Posterior vena cava (tissue), 2 donors: ENCODE data around the gene RFT1. TPM values are rescaled to one million over a fixed set of nuclear protein-coding genes. Genes with fewer than 3 reads are reported as not detected.

Source experiments
- DNase-seq: peaks from one replicate; pipeline ENCODE4 v3.0.0-alpha.2; 2020; ENCODE audit warnings: low spot score
- intact Hi-C, 2 donors: fragments of 100-400 bp; cut with DNase I; formaldehyde crosslinking; loops; one replicate each; pipeline versions ENCODE4 v1.14.1 to v1.14.2; 2022 to 2023
- total RNA-seq, 2 donors: library from RNA; stranded (reverse); fragmentation: NEBNext Ultra II Directional; extraction: Animal tissue kit (Norgen Biotek cat#: 25700); gene quantifications; one replicate each; pipeline ENCODE4 v1.2.1, GENCODE V29; 2021
- donor health status: DM: yes; HTN: yes; CAD: no.
- donor health status: DM: yes; HTN: yes; CAD: no.

RFT1 gene
- total RNA-seq, 2 donors from 2014 or later: 13.6 to 15.7 TPM

DNA sequence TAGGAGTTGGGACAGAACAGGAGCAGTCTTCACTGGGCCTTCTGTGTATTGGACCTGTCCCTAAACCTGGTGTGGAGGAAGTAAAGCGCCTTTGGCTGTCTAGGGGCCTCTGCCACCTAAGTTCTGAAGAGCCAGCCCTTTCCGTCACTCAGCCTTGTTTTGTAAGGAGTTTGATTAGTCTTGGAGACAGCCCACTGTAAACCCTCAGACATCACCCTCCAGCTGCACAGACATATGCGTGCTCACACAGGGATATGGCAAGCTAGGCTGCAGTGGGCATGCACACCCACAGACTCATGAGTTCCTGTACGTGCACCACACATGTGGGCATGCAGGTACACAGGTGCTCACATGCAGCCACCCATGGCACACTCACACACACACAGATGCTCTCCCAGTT is 36.0 kb upstream of the RFT1 start:
- DNase-seq: no peak
- intact Hi-C loops: no loop called here

DNA sequence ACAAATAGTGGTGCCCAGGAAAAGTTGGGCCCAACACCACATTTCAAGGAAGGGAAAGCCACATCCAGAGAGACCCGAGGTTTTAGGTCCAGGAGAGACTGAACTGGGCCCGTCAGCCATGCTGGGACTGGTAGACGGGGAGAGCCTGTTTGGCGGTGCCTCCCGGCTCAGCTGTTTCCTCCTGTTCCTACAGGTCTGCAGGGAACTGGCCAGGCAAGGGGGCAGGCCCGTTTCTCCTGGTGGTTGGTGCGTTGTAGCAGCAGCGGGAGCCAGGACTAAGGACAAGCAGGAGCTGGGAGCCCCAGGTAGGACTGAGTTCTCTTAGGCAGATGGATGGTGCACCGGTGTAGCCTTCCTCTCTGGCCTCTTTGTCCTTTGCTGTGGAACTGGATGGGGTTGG is 34.7 kb upstream of the RFT1 start:
- DNase-seq: no peak
- intact Hi-C loops: no loop called here

DNA sequence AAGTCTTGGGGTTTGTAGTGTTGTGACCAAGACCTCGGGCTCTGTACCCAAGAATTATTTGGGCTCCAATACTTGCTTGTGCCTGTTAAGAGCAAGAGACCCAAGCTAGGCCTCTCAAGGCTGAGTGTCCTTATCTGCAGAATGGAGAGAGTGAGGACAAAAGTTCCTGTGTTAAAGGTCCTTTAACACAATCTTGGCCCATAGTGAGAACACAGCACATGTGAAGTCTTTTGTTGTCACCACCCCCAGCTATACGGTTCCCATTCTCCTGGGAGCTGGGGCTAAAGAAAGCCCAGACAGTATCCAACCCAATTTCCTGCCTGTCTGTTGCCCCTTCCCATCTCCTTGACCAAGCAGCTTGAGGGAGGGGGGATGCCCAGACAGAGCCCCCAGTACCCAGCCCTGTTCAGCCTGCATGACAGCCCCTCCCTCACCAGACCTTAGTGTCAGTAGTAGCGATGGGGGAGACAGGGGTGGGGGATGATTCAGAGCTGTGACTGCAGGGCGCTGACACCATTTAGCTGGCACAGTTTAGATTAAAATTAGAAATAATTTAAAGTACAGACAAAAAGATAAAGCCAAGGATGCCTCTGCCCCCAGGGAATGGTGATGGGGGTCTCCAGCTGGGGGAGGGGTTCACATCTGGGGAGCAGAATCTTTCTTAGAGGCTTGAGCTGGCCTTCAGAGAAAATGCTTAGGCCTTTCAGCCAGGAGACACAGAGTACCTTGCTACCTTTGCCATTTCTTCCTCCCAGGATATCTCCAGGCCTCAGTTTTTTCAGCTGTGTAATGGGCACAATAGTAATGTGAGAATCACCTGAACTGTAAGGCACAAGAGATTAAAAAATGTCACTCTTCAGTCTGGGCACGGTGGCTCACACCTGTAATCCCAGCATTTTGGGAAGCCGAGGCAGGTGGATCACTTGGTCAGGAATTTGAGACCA is 33.5 kb upstream of the RFT1 start:
- intact Hi-C loops: no loop called here

DNA sequence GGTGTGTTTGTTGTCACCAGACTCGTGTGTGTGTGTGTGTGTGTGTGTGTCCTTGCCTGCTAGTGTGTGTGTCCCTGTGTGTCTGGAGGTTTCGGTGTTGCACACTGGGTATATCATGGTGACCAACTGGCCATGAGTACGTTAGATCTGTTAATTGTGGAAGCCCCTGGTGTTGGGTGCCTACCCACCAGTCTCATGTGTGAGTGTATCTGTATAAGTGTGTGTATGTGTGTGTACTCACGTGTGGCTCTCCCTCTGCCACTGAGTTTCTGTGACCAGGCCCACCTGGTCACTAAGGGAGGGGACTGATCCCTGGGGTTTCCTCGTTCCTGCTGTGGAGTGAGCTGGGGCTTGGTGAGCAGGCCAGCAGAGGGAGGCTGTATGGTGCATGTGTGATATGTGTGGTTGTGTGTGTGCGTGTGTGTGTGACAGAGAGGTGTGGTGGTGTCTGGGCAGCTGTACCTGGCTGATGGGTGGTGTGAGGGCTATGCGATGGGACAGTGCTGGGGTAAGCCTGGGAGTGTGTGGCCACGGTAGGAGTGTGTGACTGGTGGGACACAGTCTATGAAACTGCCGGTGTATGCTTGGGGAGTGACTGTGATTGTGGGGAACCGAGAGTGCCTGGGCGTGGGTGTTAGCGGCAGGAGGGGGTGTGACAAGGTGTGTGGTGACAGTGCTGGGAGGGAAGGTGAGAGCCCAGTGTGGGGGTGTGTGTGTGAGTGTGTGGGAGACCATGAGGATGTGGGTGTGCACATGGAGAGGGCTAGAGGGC is 32.6 kb upstream of the RFT1 start:
- DNase-seq: no peak
- intact Hi-C loops: no loop called here

More for the DNA sequence above, 33.5 kb upstream of the RFT1 start:
- no peak for DNase-seq

DNA sequence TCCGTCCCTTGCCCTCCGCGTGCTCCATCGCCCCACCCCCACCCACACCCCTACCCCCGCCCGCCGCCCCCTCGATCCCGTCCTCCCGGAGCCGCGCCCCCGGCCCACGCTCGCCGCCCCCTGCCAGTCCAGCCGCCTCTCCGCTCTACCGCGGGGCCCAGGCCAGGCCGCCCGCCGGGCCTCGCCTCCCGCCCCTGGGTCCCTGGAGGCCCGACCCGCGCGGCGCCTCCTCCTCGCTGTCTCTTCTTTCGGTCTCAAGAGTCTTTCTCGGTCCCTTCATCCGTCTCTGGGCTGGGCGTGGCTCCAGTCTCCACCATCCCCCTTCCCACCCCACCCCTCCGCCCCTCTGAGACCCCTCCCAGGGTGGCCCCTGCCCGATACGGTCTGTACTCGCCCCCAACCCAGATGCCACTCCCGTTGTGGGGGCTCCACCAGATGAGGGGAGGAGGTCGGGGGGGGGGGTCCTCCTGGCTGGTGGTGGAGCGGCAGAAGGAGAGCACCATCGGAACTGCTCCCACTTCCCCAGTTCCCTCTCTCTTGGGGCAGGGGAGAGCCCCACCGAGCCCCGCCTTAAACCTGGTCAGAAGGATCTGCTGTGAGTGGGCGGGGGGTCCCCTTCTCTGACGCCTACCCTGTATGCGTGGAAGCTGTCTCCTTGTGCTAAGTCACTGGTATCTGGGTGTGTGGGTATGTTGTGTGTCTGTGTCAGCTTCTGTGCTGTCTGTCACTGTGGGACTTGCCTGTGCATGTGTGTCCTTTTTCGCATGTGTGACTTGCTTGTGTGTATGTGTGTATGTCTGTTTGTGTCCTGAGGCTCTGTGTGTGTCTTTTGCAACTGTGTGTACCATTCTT is 31.8 kb upstream of the RFT1 start:
- no peak for DNase-seq
- intact Hi-C loops: no loop called here

DNA sequence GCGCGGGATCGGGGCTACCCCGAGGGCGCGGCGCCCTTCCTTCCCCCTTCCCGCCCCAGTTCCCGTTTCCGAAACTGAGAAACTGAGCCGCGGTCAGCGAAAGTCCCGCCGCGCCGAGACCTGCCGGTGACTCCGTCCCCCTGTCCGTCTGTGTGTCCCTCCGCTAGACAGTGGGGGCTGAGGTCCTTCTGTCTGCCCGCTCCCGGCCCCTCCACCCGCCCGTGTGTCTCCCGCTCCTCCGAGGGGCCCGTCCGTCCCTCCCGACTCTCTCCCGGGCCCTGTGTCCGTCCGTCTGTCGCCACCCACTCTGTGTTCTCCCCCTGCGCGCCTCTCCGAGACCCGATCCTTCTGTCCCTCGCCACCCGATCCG is 31.2 kb upstream of the RFT1 start:
- intact Hi-C loops: no loop called here
- DNase-seq: peak; percentile 87

DNA sequence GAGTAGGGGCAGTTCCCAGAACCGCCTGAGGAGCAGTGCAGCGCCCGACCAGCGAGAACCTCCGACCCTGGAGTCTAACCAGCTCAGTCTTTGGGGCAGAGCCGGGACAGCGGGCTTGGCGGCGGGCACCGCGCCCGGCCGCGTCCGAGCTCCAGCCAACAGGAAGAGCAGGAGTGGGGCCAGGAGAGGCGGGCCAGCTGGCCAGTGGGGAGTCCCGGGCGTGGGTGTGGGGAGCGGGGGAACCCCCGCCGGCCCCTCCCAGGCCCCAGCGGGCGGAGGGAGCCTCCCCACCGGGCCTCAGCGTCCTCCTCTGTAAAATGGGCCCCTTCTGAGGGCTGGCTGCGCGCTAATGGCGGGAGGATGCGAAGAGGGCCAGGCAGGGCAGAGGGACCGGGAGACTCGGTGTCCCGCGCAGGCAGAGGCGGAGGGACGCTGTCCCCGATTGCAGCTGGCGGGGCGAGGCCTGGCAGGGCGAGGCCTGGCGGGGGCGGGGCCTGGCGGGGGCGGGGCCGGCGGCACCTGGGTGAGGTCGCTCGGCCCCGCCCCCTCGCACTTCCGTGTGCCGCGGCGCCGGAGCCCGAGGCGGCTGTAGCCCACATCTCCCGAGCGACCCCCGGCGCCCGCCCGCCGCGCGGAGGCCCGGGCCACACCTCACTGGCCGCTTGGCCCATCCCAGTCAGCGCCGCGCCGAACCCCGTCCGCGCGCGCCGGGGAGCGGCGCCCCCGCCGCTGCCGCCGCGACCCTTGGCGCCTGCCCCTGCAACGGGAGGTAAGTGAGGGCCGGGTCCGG is 30.6 kb upstream of the RFT1 start, which contains the start of gene PRKCD:
PRKCD (plus strand) TSS at position 550 of the 790 bp plus-strand sequence. CDS start 17,214 bp downstream, outside the sequence.
- peak; percentile 95 for DNase-seq
- intact Hi-C loops: no loop called here

DNA sequence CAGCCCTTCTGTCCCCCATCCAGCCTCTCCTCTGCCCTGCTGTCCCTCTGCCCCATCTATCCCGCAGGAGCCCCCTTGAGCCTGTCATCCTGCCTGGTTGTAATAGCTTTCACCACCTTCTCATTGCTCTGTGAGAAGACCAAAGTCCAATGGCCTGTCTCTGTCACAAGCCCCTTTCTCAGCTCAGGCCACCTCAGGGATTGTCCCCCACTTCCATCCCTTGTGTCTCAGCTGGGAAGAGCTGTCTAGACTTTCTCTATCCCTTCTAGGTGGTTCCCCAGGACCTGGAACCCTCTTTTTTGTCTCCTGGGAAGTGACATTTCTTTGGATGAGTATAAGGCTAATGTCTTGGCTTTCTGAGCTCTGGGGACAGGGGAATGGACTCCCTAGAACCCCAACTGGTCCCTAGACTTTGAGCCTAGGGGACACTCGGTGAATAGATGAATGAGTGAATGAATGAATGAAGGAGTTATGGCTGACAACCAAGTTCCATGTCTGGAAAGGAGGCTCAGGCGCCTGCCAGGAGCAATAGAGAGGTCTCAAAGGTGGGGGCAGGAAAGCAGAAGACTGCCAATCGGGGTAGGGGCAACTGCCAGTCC is 29.9 kb upstream of the RFT1 start:
- no peak for DNase-seq
- intact Hi-C loops: no loop called here

DNA sequence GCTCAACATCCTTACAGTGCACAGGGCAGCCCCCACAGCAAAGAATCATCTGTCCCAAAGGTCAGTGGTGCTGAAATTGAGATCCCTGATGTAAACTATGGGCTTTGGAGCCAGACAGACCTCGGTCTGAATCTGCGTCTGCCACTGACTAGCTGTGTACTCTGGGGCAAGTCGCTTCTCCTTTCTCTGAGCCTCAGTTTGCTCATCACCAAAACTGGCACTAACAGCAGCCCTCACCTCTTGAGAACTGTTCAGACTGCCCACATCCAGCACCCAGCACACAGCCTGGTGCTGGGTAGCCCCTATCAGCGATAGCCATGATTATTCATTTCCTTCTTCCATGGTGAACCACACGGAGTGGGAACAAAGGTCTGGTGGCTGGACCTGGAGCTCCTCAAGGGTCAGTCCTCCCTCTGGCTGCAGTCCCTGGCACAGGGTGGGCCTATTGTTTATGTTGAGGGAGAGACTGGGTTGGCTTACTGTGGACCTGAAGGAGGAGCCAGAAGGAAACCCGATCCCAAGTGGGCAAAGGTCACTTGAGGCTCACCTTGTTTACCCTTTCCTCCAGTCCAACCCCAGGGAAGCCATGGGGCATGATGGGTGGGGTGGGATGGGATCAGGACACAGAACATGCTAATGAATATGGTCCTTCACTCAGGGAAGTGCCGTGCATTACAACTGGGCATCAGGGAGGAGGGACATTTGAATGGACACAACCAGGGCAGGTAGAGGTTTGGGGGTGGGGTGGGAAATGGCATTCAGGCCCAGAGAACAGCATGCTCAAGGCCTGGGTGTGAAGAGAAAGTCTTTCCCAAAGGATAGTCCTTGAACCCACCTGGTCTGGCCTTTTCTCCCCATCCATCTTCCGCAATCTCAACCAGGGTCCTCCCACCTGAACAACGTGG is 29.2 kb upstream of the RFT1 start:
- intact Hi-C loops: no loop called here
- DNase-seq: no peak

DNA sequence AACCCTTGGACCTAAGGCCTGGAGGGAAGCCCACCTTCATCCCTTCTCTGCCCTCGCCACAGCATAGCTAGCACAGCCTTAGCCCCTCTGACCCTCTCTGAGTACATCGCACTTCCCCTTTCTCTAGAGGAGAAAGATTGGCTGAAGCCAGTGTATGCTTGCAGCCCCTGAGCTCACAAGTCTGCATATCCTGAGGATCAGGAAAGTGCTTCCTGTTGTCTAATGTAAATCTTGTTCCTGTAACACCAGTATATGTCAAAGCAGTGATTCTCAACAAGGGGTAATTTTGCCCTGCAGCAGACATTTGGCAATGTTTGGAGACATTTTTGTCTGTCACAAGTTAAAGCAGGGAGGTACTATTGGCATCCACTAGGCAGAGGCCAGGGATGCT is 28.5 kb upstream of the RFT1 start:
- DNase-seq: no peak
- intact Hi-C loops: no loop called here

DNA sequence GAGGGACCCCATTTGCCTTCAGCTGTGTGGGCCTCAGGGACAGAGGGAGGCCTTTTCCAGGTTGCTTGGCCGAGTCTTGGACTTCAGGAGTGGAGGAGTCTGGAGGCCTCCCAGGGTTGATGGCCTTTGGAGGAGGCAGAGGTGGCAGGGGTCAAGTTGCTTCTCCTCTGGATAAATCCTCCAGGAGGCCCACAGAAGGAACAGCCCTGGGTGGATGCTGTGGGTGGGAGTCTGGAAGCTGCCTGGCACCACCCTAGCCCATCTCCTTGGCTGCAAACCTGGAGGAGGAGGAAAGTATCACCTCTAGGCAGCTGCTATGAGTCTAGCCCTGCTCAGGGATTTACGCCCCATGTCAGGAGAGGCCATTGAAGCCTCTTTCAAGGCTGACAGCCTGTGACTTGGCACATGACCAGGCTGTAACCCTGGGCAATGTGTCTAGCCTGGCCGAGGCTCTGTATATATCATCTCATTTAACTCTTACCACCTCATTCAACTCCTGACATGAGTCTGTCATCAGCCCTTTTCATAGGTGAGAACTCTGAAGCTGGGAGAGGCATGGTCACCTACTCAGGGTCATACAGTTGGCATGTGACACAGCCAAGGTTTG is 27.8 kb upstream of the RFT1 start:
- intact Hi-C loops: no loop called here
- no peak for DNase-seq

DNA sequence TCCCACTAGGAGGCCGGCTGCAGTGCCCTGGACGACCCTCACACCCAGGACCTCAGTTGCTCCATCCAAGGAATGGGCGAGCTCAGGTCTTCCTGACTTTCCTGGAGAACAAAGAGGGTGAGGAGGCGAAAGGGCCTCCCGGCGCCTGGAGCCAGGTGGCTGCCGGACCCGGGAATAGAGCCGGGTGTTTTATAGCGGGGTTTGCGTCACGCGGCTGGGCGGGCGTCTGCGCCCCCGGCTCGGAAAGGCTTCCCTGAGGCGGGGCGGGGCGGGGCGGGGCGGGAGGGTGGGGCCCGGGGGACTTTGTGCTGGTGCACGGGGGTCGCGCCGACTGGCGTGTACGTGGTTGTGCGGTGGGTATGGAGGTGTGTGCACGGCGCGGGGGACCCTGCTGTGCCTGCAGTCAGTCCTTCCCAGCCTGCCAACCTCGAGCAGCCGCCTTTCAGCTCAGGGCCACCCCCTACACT is 26.2 kb upstream of the RFT1 start:
- intact Hi-C loops: no loop called here
- no peak for DNase-seq

DNA sequence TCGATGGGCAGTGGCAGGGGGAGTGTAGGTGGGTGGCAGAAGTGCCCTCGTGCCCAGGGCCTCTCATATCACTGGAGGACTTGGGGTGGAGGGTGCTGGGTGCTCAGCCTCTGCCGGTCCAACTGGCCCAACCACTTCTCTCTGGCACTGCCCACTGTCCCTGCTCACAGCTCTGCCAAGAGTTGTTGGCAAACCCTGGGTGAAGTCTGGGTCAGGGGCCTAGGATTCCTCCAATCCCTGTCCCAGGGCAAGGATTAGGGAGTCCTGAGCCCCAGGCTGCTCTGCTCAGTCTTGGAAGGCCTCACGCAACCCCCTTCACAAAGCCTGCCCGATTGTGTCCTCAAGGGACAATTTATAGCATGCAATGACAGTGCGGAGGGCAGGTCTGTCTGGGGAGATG is 25.5 kb upstream of the RFT1 start:
- intact Hi-C loops: no loop called here
- DNase-seq: no peak

DNA sequence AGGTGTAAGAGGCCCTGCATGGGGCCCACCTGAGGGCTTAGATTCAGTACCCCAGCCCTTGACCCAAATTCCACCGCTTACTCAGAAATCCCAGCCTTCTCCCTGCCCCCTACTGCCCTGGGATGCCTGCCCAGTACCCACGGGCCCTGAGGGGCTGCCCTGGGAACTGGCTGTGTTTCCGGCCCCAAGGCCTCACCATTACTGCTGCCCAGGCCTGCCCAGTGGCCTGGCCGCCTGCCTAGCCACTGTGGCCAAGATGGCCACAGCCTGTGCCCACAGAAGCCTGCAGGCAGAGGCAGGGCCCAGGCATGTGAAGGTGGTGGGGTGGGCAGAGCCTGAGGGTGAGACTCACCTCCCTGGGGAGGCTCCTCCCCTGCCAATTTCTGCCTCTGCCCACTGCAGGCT is 24.6 kb upstream of the RFT1 start:
- intact Hi-C loops: no loop called here
- DNase-seq: no peak

DNA sequence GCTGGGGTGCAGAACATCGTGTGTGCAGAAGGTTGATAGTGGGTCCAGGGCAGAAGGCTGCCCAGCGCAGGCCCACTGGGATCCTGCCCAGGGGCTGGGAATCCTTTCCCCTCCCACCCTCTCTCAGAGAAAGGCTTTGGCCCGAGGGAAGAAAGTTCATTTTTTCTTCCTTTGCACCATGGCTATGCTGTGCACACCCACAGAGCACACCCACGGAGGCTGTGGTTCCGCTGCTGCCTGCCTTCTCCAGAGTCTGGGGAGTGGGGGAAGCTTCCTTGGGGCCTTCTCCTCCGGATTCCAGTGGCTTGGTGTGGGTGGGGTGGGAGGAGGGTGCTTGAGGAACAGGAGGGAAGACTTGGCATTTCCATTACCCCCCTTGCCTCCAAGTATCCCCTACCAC is 23.7 kb upstream of the RFT1 start:
- DNase-seq: no peak
- intact Hi-C loops: no loop called here

DNA sequence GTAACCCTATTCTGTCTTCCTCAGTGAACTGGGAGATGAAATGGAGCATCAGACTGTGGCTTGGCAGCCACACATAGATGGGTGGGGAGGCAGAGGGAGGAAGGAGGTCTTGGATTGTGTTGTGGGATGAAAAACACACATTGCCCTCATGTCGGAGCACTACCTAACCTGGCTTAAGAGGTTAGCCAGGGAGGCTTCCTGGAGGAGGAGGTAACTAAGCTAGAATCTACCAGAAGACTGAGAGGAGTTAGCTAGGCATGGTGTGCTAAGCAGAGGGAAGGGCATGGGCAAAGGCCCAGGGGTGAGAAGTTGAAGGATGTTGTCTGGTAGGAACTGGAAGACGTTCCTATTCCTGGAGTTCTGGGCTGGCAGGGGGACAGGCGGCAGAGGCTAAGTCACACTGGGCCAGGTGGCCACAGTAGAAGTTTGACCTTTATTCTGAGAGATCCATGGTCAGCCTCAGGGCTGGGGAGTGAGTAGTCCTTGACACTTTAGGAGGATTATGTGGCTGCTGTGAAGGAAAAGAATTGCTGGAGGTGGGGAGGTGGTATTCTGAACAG is 23.1 kb upstream of the RFT1 start:
- intact Hi-C loops: no loop called here

More for the DNA sequence above, 23.1 kb upstream of the RFT1 start:
- DNase-seq: no peak
